Stimulated activated CD8-positive, alpha-beta memory T cell treated with anti-CD3 and anti-CD28 coated beads, Interleukin-12 subunit alpha, Interleukin-12 subunit beta, amount 100 ng/mL, for 1 hour (primary cell): ENCODE results near the gene ALOX12.
"Not testable (repeated sequence)": the region's sequence is repeated elsewhere in the genome, so short reads cannot be mapped to it uniquely, and the experiment has no call there.

Experiments used
- DNase-seq: peaks from one replicate; pipeline ENCODE4 v3.0.0-alpha.2; 2020; ENCODE audit warnings: low read depth

ALOX12 gene

GRCh38 chr17:7046127-7046724 is 50.4 kb downstream of the ALOX12 start:
- DNase-seq, result no peak

- peak; percentile 54 for DNase-seq
Measured at GRCh38 chr17:7046725-7047397, 51.0 kb downstream of the ALOX12 start.

GRCh38 chr17:7047566-7047965 is 51.7 kb downstream of the ALOX12 start:
- DNase-seq, result no peak

- DNase-seq, result no peak
Measured at GRCh38 chr17:7048968-7049367, 53.1 kb downstream of the ALOX12 start.

GRCh38 chr17:7050583-7050982 is 54.7 kb downstream of the ALOX12 start:
- not testable (repeated sequence) for DNase-seq

- no peak for DNase-seq
Measured at GRCh38 chr17:7056386-7056785, 60.5 kb downstream of the ALOX12 start.

- no peak for DNase-seq
Measured at GRCh38 chr17:7058831-7059447, 63.1 kb downstream of the ALOX12 start.
